ENCODE results near the gene SELENOF. TPM values are rescaled to one million over a fixed set of nuclear protein-coding genes. Genes with fewer than 3 reads are reported as not detected.

Gene SELENOF
- total and polyA plus RNA-seq, 2 donors (not counting 1 experiment from before 2014, with no cell fraction given), result 207 to 351 TPM

DNA sequence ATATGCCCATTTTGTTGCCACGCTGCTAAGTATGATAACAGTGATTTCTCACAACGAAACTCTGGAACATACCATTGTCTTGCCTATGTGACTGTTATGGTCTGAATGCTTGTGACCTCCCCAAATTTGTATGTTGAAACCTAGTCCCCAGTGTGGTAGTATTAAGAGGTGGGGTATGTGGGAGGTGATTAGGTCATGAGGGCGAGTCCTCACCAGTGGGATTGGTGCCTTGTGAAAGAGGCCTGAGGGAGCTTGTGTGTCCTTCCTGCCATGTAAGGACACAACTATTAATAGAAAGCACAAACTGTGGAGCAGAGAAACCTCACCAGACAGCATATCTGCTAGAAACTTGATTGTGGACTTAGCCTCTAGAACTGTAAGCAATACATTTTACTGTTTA lies 84.6 kb downstream of the SELENOF start:
- Histone ChIP-seq H3K27me3 (ENCODE audit: control insufficient read depth, insufficient read depth, low read length) (no peaks in the 10 kb centered on the region), H3K4me2 (ENCODE audit: extremely low read depth, insufficient read depth, low read length) (no peak overlapping the region), H3K36me3 (ENCODE audit: control insufficient read depth, insufficient read depth, low read length) (no peaks in the 10 kb centered on the region), H2AFZ (ENCODE audit: low read length) (no peak overlapping the region), H3K9ac (ENCODE audit: insufficient read depth, low read length) (no peak overlapping the region), H3K9me3 (ENCODE audit: control insufficient read depth, insufficient read depth, low read depth, low read length) (no peaks in the 10 kb centered on the region), H3K4me3 (replicated peaks in 1 of 4; ENCODE audit: control extremely low read depth in 1 of 4, insufficient read depth in 1 of 4, low read depth in 3 of 4, low read length in 4 of 4) (no peak overlapping the region), H3K27ac (ENCODE audit: insufficient read depth, low read length) (no peak overlapping the region), H4K20me1 (ENCODE audit: control insufficient read depth, extremely low read depth, insufficient read depth, low read length) (no peaks in the 10 kb centered on the region), H3K4me1 (ENCODE audit: control insufficient read depth, extremely low read depth, insufficient read depth, low read length) (no peaks in the 10 kb centered on the region), H3K79me2 (ENCODE audit: control insufficient read depth, insufficient read depth, low read length) (no peaks in the 10 kb centered on the region)
- DNase-seq (ENCODE audit: low read depth in 2 of 2), result no peak
- TF ChIP-seq, protein P1, sequence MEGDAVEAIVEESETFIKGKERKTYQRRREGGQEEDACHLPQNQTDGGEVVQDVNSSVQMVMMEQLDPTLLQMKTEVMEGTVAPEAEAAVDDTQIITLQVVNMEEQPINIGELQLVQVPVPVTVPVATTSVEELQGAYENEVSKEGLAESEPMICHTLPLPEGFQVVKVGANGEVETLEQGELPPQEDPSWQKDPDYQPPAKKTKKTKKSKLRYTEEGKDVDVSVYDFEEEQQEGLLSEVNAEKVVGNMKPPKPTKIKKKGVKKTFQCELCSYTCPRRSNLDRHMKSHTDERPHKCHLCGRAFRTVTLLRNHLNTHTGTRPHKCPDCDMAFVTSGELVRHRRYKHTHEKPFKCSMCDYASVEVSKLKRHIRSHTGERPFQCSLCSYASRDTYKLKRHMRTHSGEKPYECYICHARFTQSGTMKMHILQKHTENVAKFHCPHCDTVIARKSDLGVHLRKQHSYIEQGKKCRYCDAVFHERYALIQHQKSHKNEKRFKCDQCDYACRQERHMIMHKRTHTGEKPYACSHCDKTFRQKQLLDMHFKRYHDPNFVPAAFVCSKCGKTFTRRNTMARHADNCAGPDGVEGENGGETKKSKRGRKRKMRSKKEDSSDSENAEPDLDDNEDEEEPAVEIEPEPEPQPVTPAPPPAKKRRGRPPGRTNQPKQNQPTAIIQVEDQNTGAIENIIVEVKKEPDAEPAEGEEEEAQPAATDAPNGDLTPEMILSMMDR (conservative IDR thresholded peaks at IDR 0.05 in 1 of 2, IDR thresholded peaks at IDR 0.05 in 1 of 2; ENCODE audit: low read depth in 1 of 2, low read length in 2 of 2), result no peak
- TF ChIP-seq EZH2 (IDR thresholded peaks at IDR 0.05; ENCODE audit: low read length, missing control alignments), result no peak

DNA sequence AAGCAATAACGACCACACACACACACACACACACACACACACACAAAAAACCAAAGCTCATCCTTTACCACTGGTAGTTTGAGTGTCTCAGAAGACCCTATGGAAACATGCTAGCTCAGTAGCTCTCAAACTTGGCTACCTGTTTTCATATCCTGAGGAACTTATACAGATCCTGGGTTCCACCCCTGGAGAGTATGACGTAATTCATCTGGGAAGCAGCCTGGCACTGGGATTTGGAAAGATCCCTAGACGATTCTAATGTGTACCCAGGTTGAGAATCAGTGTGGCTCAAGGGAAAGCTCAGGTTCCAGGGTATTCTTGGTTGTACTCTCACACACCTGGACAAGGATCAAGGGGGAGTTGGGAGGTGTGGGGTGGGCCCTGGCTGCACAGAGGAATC lies 85.9 kb downstream of the SELENOF start:
- H3K27me3 ChIP-seq (ENCODE audit: control insufficient read depth, insufficient read depth, low read length), result no peaks in the 10 kb centered on the region
- no peaks in the 10 kb centered on the region for H3K4me1 ChIP-seq (ENCODE audit: control insufficient read depth, extremely low read depth, insufficient read depth, low read length)
- H4K20me1 ChIP-seq (ENCODE audit: control insufficient read depth, extremely low read depth, insufficient read depth, low read length), result no peaks in the 10 kb centered on the region
- no peaks in the 10 kb centered on the region for H3K79me2 ChIP-seq (ENCODE audit: control insufficient read depth, insufficient read depth, low read length)
- H3K4me3 ChIP-seq (replicated peaks in 1 of 4; ENCODE audit: control extremely low read depth in 1 of 4, insufficient read depth in 1 of 4, low read depth in 3 of 4, low read length in 4 of 4), result no peak overlapping the region
- H3K27ac ChIP-seq (ENCODE audit: insufficient read depth, low read length), result no peak overlapping the region
- H3K4me2 ChIP-seq (ENCODE audit: extremely low read depth, insufficient read depth, low read length), result no peak overlapping the region
- H3K9me3 ChIP-seq (ENCODE audit: control insufficient read depth, insufficient read depth, low read depth, low read length), result no peaks in the 10 kb centered on the region
- no peak overlapping the region for H2AFZ ChIP-seq (ENCODE audit: low read length)
- no peak overlapping the region for H3K9ac ChIP-seq (ENCODE audit: insufficient read depth, low read length)
- no peaks in the 10 kb centered on the region for H3K36me3 ChIP-seq (ENCODE audit: control insufficient read depth, insufficient read depth, low read length)
- TF ChIP-seq, protein P1 (conservative IDR thresholded peaks at IDR 0.05 in 1 of 2, IDR thresholded peaks at IDR 0.05 in 1 of 2; ENCODE audit: low read depth in 1 of 2, low read length in 2 of 2), result no peak
- no peak for TF ChIP-seq EZH2 (IDR thresholded peaks at IDR 0.05; ENCODE audit: low read length, missing control alignments)
- no peak for DNase-seq (ENCODE audit: low read depth in 2 of 2)

DNA sequence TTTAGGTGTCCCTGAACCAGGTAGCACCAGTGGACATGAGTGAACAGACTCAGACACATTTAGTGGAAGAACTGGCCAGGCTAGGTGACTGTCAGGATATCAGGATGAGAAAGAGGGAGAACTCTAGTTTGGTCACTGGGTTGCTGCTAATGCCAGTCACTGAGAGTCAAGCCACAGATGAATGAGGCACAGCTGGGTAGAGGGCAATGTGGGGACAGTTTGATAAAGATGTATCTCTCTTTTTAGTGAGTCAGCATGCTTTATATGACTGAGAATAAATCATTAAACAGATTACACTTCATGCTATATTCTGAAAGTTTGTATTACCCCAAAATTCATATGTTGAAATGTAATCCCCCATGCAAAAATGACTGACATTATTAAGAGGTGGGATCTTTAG lies 87.1 kb downstream of the SELENOF start:
- no peak for DNase-seq (ENCODE audit: low read depth in 2 of 2)
- no peaks in the 10 kb centered on the region for H3K27me3 ChIP-seq (ENCODE audit: control insufficient read depth, insufficient read depth, low read length)
- H3K79me2 ChIP-seq (ENCODE audit: control insufficient read depth, insufficient read depth, low read length), result no peaks in the 10 kb centered on the region
- TF ChIP-seq, protein P1 (conservative IDR thresholded peaks at IDR 0.05 in 1 of 2, IDR thresholded peaks at IDR 0.05 in 1 of 2; ENCODE audit: low read depth in 1 of 2, low read length in 2 of 2), result no peak
- TF ChIP-seq EZH2 (IDR thresholded peaks at IDR 0.05; ENCODE audit: low read length, missing control alignments), result no peak
- H3K36me3 ChIP-seq (ENCODE audit: control insufficient read depth, insufficient read depth, low read length), result no peaks in the 10 kb centered on the region
- H3K27ac ChIP-seq (ENCODE audit: insufficient read depth, low read length), result no peak overlapping the region
- H3K4me1 ChIP-seq (ENCODE audit: control insufficient read depth, extremely low read depth, insufficient read depth, low read length), result no peaks in the 10 kb centered on the region
- H3K9ac ChIP-seq (ENCODE audit: insufficient read depth, low read length), result no peak overlapping the region
- H3K4me2 ChIP-seq (ENCODE audit: extremely low read depth, insufficient read depth, low read length), result no peak overlapping the region
- no peaks in the 10 kb centered on the region for H3K9me3 ChIP-seq (ENCODE audit: control insufficient read depth, insufficient read depth, low read depth, low read length)
- H2AFZ ChIP-seq (ENCODE audit: low read length), result no peak overlapping the region
- no peak overlapping the region for H3K4me3 ChIP-seq (replicated peaks in 1 of 4; ENCODE audit: control extremely low read depth in 1 of 4, insufficient read depth in 1 of 4, low read depth in 3 of 4, low read length in 4 of 4)
- H4K20me1 ChIP-seq (ENCODE audit: control insufficient read depth, extremely low read depth, insufficient read depth, low read length), result no peaks in the 10 kb centered on the region

Data from fibroblast of lung (primary cell).